Thoracic aorta (tissue), 2 donors: ENCODE measurements around the gene P2RX7. TPM values are rescaled to one million over a fixed set of nuclear protein-coding genes. Genes with fewer than 3 reads are reported as not detected.

Source experiments
- ATAC-seq: fragments of 150-250 bp; one replicate; pipeline ENCODE4 v1.8.0; 2017; ENCODE audit warnings: low read depth; ENCODE audit not compliant: insufficient number of reproducible peaks, low FRiP score
- DNase-seq: peaks from one replicate; pipeline ENCODE4 v3.0.0-alpha.2; 2020; ENCODE audit warnings: low spot score
- H3K27ac ChIP-seq, 2 donors: fragments of 200-600 bp; sonication (generic); 1 replicate in 1 of 2; 2 replicates in 1 of 2; pipeline ENCODE4 v1.5.1; 2016; ENCODE audit warnings: mild to moderate bottlenecking in 2 of 2, moderate library complexity in 2 of 2
- H3K27me3 ChIP-seq: fragments of 200-600 bp; sonication (generic); replicated peaks from 2 replicates; pipeline ENCODE4 v1.6.0; 2016; ENCODE audit warnings: mild to moderate bottlenecking; ENCODE audit not compliant: insufficient read depth
- H3K36me3 ChIP-seq: fragments of 200-600 bp; sonication (generic); one replicate; pipeline ENCODE4 v1.5.1; 2016
- H3K4me1 ChIP-seq, 2 donors: fragments of 200-600 bp; sonication (generic); 1 replicate in 1 of 2; 2 replicates in 1 of 2; pipeline versions ENCODE4 v1.5.1 to v1.6.0; 2016; ENCODE audit warnings: low read depth in 2 of 2, mild to moderate bottlenecking in 1 of 2; ENCODE audit not compliant: control insufficient read depth in 1 of 2
- H3K4me3 ChIP-seq: fragments of 200-600 bp; sonication (generic); 2 replicates; pipeline ENCODE4 v1.5.1; 2016; ENCODE audit warnings: mild to moderate bottlenecking
- H3K9me3 ChIP-seq: fragments of 200-600 bp; sonication (generic); 2 replicates; pipeline ENCODE4 v1.5.1; 2016
- total RNA-seq, 2 donors: library from RNA; depleted of rRNA; stranded (reverse); fragments of >200 nt; gene quantifications; one replicate each; pipeline versions ENCODE4 v1.1.0 to v1.2.3, GENCODE V29; 2016
- TF ChIP-seq, protein P1 (sequence below): fragments of 200-600 bp; sonication (generic); IDR thresholded peaks from one replicate; pipeline ENCODE4 v1.5.1; 2019; ENCODE audit warnings: antibody characterized with exemption

P2RX7 gene
- total RNA-seq, 2 donors from 2014 or later = 3.2 to 4.0 TPM

- DNase-seq (no peak), ATAC-seq (no peak)
- Histone ChIP-seq H3K27me3 (no peaks in the 10 kb centered on the region), H3K4me1 (no peaks in the 10 kb centered on the region), H3K27ac (no peak overlapping the region), H3K9me3 (no peaks in the 10 kb centered on the region), H3K4me3 (no peak overlapping the region), H3K36me3 (no peaks in the 10 kb centered on the region)
- TF ChIP-seq, protein P1, sequence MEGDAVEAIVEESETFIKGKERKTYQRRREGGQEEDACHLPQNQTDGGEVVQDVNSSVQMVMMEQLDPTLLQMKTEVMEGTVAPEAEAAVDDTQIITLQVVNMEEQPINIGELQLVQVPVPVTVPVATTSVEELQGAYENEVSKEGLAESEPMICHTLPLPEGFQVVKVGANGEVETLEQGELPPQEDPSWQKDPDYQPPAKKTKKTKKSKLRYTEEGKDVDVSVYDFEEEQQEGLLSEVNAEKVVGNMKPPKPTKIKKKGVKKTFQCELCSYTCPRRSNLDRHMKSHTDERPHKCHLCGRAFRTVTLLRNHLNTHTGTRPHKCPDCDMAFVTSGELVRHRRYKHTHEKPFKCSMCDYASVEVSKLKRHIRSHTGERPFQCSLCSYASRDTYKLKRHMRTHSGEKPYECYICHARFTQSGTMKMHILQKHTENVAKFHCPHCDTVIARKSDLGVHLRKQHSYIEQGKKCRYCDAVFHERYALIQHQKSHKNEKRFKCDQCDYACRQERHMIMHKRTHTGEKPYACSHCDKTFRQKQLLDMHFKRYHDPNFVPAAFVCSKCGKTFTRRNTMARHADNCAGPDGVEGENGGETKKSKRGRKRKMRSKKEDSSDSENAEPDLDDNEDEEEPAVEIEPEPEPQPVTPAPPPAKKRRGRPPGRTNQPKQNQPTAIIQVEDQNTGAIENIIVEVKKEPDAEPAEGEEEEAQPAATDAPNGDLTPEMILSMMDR = no peak
Measured at GRCh38 chr12:121114806-121115205, 17.9 kb upstream of the P2RX7 start.

DNA sequence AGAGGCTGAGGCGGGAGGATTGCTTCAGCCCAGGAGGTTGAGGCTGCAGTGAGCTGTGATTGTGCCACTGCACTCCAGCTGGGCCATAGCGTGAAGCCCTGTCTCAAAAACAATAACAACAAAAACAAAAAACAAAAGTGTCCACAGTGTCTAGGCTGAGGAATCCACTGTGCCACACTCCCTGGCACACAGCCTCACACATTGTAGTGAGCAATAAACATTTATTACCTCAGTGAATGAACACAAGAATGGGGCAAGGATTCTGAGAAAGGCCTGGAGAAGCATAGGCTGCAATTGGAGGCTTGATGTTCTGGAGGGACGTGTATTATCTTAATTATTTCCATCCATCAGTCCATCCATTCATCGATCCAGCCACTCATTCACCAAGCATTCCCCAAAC, 17.1 kb upstream of the P2RX7 start:
- no peaks in the 10 kb centered on the region for H3K36me3 ChIP-seq
- H3K27ac ChIP-seq = no peak overlapping the region
- no peaks in the 10 kb centered on the region for H3K4me1 ChIP-seq
- DNase-seq (no peak), ATAC-seq (no peak)
- no peaks in the 10 kb centered on the region for H3K27me3 ChIP-seq
- H3K9me3 ChIP-seq = no peaks in the 10 kb centered on the region
- H3K4me3 ChIP-seq = no peak overlapping the region
- TF ChIP-seq, protein P1 = no peak

DNA sequence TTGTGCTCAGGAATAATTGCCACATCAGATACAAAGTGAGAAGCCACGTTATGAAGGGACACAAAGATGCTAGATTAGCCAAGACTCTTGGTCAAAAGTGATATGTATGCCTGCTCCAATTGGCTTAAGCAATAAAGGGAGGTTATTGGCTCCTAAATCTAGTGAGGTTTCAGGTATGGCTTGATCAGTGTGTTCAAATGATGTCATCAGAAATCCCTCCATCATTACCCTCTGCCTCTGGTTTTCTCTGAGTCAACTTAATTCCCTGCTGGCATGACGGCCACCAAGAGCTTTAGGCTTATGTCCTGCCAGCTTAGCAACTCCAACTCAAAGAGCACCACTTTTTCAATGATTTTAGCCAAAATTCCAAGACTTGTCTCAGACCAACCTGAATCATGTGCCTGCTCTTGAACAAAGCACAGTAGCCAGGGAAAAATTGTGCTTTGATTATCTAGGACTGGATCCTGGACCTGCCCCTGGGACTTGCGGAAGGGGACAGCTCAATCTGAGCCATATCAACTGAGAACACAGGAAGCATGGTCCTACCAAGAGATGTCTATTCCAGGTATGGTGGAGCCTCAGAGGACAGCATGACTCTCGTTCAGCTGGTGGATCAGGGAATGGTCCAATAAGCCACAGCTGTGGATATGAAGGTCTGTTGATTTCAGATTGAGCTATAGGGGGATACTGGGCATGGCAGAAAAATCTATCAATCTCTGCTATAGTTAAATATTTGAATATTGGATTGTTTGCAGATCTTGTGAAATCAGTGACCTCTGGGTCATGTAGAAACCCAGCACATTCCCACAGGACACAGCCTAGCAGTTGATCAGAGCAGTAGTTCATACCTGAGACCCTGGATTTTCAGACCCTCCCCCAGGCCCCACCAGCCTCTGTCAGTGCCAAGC, 16.1 kb upstream of the P2RX7 start:
- Histone ChIP-seq H3K27ac (no peak overlapping the region), H3K4me1 (no peaks in the 10 kb centered on the region), H3K27me3 (no peaks in the 10 kb centered on the region), H3K36me3 (no peaks in the 10 kb centered on the region), H3K9me3 (no peaks in the 10 kb centered on the region), H3K4me3 (no peak overlapping the region)
- TF ChIP-seq, protein P1 = no peak
- ATAC-seq (no peak), DNase-seq (no peak)

- TF ChIP-seq, protein P1 = no peak
Measured at GRCh38 chr12:121117226-121117777, 15.4 kb upstream of the P2RX7 start.

DNA sequence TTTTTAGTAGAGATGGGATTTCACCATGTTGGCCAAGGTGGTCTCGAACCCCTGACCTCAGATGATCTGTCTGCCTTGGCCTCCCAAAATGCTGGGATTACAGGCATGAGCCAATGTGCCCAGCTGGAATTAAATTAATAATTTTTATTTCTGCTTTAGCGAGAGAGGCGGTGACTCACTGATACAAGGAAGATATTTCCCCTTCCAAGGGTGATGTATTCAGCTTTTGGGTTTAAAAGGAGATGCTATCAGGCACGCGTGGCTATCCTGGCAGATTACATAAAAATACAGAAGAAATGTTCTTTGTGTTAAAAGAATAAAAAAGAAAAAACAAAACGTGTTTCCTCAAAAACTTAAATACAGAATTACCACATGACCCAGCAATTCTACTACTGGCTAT, 12.4 kb upstream of the P2RX7 start:
- H3K27me3 ChIP-seq = no peaks in the 10 kb centered on the region
- H3K4me3 ChIP-seq = no peak overlapping the region
- H3K9me3 ChIP-seq = no peaks in the 10 kb centered on the region
- H3K27ac ChIP-seq = no peak overlapping the region
- ATAC-seq (no peak), DNase-seq (no peak)
- H3K4me1 ChIP-seq = no peaks in the 10 kb centered on the region
- H3K36me3 ChIP-seq = no peaks in the 10 kb centered on the region
- TF ChIP-seq, protein P1 = no peak

More at GRCh38 chr12:121117226-121117777, 15.4 kb upstream of the P2RX7 start:
- Histone ChIP-seq H3K27ac (no peak overlapping the region), H3K4me3 (no peak overlapping the region), H3K27me3 (no peaks in the 10 kb centered on the region), H3K9me3 (no peaks in the 10 kb centered on the region), H3K36me3 (no peaks in the 10 kb centered on the region), H3K4me1 (no peaks in the 10 kb centered on the region)
- no peak for ATAC-seq
- DNase-seq = no peak
